GM19025 (cell line): ENCODE data around the gene ATXN10.

Experiments
- ATAC-seq: cut with Tn5 transposase; IDR thresholded peaks from one replicate; pipeline ENCODE4 v1.9.1; 2021; ENCODE audit warnings: mild to moderate bottlenecking, low read depth, moderate library complexity; ENCODE audit not compliant: unreplicated experiment

ATXN10 gene

DNA sequence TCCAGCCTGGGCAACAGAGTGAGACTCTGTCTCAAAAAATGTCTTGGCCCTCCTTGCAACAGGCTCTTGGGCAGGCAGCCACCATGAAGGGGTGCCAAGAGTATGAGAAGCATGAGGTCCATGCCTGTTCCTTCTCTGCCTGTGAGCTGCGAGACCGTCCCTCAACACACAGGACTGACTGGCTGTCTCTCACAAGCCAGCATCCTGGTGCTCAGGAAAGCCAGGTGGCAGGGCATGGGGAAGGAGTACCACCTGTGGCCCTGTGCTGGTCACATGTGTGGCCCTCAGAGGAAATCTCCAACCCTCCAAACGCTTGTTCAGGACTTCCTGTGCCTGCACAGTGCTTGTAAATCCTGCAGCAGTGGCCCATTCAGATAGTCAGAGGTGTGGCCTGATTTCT is 83.2 kb downstream of the ATXN10 start:
- ATAC-seq = no peak

DNA sequence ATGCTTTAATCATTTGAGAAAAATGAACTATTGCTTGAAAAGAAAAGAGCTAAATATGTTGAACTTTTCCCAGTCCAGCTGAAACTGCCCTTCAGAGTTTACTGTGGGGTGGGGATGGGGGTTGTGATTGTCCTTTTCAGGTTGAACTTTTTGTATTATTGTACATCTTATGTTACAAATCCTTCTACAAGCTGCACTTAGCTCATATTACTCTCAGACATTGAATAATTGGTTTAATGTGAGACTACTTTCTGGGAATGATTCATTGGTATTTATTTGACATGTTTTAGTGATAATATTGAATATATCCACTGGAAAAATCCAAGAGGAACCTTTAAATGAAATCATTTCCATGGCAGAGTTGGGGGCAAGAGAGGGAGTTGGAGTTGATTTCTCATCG is 84.9 kb downstream of the ATXN10 start:
- ATAC-seq = no peak

- no peak for ATAC-seq
Measured at GRCh38 chr22:45757068-45757467, 85.4 kb downstream of the ATXN10 start.

- ATAC-seq = no peak
Measured at GRCh38 chr22:45757936-45758335, 86.3 kb downstream of the ATXN10 start.

GRCh38 chr22:45758603-45759002 is 87.0 kb downstream of the ATXN10 start:
- no peak for ATAC-seq

GRCh38 chr22:45760682-45761081 is 89.0 kb downstream of the ATXN10 start:
- ATAC-seq = no peak

- ATAC-seq = no peak
Measured at GRCh38 chr22:45762545-45763235, 91.1 kb downstream of the ATXN10 start.

- no peak for ATAC-seq
Measured at GRCh38 chr22:45763236-45763624, 91.6 kb downstream of the ATXN10 start.

- no peak for ATAC-seq
Measured at GRCh38 chr22:45768490-45768889, 96.9 kb downstream of the ATXN10 start.

- ATAC-seq = no peak
Measured at GRCh38 chr22:45769569-45770210, 98.1 kb downstream of the ATXN10 start.

DNA sequence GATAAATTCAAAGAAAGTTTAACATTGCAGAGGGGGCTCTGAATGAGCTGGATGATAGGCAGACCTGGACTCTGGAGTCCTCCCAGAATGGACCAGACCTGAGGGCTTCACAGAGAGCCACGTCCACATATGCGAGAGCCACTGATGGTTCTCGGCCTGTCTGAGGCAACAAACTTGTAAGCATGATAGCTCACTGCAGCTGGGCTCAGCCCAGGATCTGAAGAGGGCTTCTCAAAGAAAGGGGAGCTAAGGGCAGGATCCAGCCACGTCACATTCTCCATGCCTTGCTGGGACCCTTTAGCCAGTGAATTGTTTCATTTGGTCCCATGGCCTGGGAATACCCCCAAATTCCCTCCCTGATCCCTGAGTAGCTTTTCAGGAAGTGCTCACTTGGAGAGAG is 98.9 kb downstream of the ATXN10 start:
- ATAC-seq = no peak

GRCh38 chr22:45771057-45771456 is 99.4 kb downstream of the ATXN10 start:
- no peak for ATAC-seq

- ATAC-seq = no peak
Measured at GRCh38 chr22:45771711-45772110, 100.1 kb downstream of the ATXN10 start.

DNA sequence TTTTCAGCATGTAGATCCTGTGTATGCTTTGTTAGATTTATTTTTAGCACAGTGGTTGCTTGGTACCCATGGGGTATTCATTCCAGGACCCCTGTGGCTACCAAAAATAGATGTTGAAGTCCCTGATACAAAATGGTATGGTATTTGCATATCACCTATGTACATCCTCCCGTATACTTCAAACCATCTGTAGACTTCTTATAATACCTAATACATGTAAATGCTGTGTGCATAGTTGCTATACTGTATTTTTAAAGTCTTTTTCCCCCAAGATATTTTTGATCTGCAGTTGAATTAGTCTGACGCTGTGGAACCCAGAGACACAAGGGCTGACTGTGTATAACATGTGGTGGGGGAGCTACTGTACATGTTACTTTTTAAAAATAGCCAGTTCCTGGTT is 101.1 kb downstream of the ATXN10 start:
- no peak for ATAC-seq

- ATAC-seq = no peak
Measured at GRCh38 chr22:45774001-45774670, 102.5 kb downstream of the ATXN10 start.

- no peak for ATAC-seq
Measured at GRCh38 chr22:45775062-45775461, 103.4 kb downstream of the ATXN10 start.

DNA sequence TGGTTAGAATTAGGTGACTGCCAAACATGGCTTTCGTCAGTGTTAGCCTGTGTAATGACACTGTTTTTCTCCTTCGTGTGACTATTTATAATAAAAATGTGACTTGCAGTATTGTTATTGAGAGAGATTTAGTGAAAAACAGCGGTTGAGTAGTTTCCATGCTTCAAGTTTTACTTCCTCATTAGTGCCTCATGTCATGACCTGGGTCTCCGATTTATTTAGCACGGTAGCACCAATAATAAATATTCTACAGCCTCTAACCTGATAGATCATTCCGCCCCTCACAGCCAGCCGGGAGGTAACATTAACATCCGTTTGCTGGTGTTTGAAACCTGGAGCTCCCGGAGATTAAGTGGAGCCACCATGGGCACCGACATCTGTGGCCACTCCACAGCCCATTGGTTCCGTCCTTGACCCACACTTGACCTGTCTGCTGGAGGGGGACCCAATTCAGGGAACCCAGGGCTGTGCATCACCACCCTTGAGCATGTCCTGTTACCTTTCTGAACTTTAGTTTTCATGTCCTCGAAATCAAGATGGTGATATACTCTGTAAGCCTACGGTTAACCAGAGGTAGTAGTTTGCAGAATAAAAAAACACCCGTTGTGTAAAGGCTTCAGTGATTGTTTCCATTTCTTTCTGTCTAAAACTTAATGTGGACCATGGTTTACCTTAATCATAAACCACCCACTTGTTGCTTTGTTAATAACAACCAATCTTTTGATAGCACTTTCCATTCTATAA is 104.1 kb downstream of the ATXN10 start:
- no peak for ATAC-seq

GRCh38 chr22:45776313-45776585 is 104.6 kb downstream of the ATXN10 start:
- no peak for ATAC-seq

DNA sequence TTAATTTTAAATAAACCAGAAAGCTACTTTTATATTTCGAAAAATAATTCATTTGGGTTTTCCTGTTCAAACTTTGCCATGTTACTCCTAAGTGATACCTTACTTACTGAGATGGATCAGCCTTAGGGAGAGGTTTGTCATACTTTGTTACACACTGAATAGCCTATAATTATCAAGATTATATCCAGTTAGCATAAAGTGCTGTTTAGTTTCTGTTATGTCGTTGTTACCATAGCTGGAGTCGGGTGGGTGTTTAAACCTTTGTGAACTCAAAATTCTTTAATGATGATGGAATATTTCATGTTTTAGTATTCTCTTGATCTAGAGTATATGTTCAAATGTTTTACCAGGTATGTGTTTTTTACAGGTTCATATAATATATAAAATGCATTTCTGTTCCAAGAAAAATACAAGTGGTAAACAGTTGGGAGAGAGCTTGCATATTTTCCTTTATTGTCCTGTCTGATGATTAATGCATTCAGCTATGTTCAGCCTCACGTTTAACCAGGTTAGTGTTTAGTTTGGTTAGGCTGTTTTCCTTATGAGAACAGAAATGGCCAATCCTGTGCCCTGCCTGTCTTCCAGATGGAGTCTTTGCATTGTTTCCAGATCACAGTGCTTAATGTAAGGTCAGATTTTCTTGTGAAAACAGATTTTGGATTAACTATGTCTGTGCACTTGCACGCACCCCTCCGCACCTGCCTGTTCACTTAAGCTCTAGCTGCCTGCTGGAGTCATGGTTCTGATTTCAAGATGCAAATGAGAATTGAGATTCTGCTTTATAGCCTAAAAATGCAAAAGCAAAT is 105.6 kb downstream of the ATXN10 start:
- no peak for ATAC-seq

DNA sequence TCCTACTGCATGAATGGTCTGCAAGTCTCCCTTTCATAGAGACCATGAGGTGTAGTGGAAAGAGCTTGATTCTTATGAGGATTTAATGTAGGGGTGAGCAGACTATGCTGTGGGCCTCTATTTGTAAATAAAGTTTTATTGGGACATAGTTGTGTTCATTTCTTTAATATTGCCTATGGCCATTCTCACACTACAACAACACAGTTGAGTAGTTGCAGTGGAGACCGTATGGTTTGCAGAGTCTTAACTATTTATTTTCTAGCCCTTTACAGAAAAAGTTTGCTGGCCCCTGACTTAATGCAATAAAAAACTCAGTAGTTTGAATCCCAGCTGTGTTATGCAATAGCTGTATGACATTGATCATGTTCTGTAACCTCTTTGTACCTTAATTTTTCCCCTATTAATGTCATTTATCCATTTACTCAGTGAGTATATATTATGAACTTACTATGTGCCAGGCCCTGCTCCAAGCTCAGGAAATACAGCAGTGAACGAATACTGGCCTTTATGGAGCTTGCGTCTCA is 106.3 kb downstream of the ATXN10 start:
- ATAC-seq = no peak
